GM23248 (cell line): Measurements from ENCODE around the gene MYL6B.

Experiments used
- EZH2 ChIP-seq: fragments of 200-600 bp; sonication (generic); IDR thresholded peaks from 2 replicates; pipeline ENCODE4 v1.6.1; 2018; ENCODE audit warnings: antibody characterized with exemption, mild to moderate bottlenecking; ENCODE audit not compliant: insufficient read depth, poor library complexity, severe bottlenecking
- EZH2phosphoT487 ChIP-seq: fragments of 200-600 bp; sonication (generic); IDR thresholded peaks from 2 replicates; pipeline ENCODE4 v1.6.1; 2018; ENCODE audit warnings: antibody characterized with exemption, moderate library complexity, mild to moderate bottlenecking, low read depth; ENCODE audit not compliant: insufficient read depth

- TF ChIP-seq EZH2 (no peak), EZH2phosphoT487 (no peak)
Measured at GRCh38 chr12:56169229-56169759, 16.9 kb downstream of the MYL6B start.
